HG02885 (cell line): ENCODE data around the gene POC1B.

Experiments
- ATAC-seq: cut with Tn5 transposase; IDR thresholded peaks from one replicate; pipeline ENCODE4 v1.9.1; 2021; ENCODE audit warnings: mild to moderate bottlenecking; ENCODE audit not compliant: unreplicated experiment, poor library complexity

The POC1B gene

GRCh38 chr12:89539426-89540223 is 13.8 kb upstream of the POC1B start:
- no peak for ATAC-seq

- ATAC-seq = no peak
Measured at GRCh38 chr12:89538897-89539296, 13.1 kb upstream of the POC1B start.

GRCh38 chr12:89537389-89537788 is 11.5 kb upstream of the POC1B start:
- no peak for ATAC-seq

- peak; percentile 24 for ATAC-seq
Measured at GRCh38 chr12:89529738-89530137, 3.9 kb upstream of the POC1B start.

- no peak for ATAC-seq
Measured at GRCh38 chr12:89528434-89528833, 2.6 kb upstream of the POC1B start.

GRCh38 chr12:89525305-89525823 is 483 bp downstream of the POC1B start:
- ATAC-seq = peak; percentile 32

GRCh38 chr12:89524541-89525304 is 1.1 kb downstream of the POC1B start, which contains the start of gene GALNT4:
Gene GALNT4 (minus strand): TSS chr12:89524796. CDS start chr12:89524549, 247 bp downstream.
- ATAC-seq = peak; percentile 80

- ATAC-seq = no peak
Measured at GRCh38 chr12:89523843-89524540, 1.9 kb downstream of the POC1B start.

GRCh38 chr12:89523393-89523792 is 2.5 kb downstream of the POC1B start:
- ATAC-seq = no peak

- ATAC-seq = no peak
Measured at GRCh38 chr12:89521364-89522223, 4.3 kb downstream of the POC1B start.

- ATAC-seq = no peak
Measured at GRCh38 chr12:89517720-89518119, 8.1 kb downstream of the POC1B start.

- no peak for ATAC-seq
Measured at GRCh38 chr12:89516633-89517032, 9.2 kb downstream of the POC1B start.

- peak; percentile 76 for ATAC-seq
Measured at GRCh38 chr12:89514751-89515150, 11.1 kb downstream of the POC1B start.

GRCh38 chr12:89513544-89513943 is 12.3 kb downstream of the POC1B start:
- ATAC-seq = no peak

- ATAC-seq = no peak
Measured at GRCh38 chr12:89507015-89507824, 18.6 kb downstream of the POC1B start.

GRCh38 chr12:89506050-89506449 is 19.8 kb downstream of the POC1B start:
- ATAC-seq = no peak

GRCh38 chr12:89504560-89505346 is 21.1 kb downstream of the POC1B start:
- no peak for ATAC-seq

GRCh38 chr12:89501793-89502192 is 24.1 kb downstream of the POC1B start:
- no peak for ATAC-seq
